GM21786 (cell line): Measurements from ENCODE around the gene WASHC4.
A peak's percentile ranks its signal among the peaks of the same experiment; 100 is the strongest.

Experiments used
- ATAC-seq: cut with Tn5 transposase; IDR thresholded peaks from one replicate; pipeline ENCODE4 v1.9.1; 2021; ENCODE audit not compliant: unreplicated experiment

Gene WASHC4, protein sequence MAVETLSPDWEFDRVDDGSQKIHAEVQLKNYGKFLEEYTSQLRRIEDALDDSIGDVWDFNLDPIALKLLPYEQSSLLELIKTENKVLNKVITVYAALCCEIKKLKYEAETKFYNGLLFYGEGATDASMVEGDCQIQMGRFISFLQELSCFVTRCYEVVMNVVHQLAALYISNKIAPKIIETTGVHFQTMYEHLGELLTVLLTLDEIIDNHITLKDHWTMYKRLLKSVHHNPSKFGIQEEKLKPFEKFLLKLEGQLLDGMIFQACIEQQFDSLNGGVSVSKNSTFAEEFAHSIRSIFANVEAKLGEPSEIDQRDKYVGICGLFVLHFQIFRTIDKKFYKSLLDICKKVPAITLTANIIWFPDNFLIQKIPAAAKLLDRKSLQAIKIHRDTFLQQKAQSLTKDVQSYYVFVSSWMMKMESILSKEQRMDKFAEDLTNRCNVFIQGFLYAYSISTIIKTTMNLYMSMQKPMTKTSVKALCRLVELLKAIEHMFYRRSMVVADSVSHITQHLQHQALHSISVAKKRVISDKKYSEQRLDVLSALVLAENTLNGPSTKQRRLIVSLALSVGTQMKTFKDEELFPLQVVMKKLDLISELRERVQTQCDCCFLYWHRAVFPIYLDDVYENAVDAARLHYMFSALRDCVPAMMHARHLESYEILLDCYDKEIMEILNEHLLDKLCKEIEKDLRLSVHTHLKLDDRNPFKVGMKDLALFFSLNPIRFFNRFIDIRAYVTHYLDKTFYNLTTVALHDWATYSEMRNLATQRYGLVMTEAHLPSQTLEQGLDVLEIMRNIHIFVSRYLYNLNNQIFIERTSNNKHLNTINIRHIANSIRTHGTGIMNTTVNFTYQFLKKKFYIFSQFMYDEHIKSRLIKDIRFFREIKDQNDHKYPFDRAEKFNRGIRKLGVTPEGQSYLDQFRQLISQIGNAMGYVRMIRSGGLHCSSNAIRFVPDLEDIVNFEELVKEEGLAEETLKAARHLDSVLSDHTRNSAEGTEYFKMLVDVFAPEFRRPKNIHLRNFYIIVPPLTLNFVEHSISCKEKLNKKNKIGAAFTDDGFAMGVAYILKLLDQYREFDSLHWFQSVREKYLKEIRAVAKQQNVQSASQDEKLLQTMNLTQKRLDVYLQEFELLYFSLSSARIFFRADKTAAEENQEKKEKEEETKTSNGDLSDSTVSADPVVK

DNA sequence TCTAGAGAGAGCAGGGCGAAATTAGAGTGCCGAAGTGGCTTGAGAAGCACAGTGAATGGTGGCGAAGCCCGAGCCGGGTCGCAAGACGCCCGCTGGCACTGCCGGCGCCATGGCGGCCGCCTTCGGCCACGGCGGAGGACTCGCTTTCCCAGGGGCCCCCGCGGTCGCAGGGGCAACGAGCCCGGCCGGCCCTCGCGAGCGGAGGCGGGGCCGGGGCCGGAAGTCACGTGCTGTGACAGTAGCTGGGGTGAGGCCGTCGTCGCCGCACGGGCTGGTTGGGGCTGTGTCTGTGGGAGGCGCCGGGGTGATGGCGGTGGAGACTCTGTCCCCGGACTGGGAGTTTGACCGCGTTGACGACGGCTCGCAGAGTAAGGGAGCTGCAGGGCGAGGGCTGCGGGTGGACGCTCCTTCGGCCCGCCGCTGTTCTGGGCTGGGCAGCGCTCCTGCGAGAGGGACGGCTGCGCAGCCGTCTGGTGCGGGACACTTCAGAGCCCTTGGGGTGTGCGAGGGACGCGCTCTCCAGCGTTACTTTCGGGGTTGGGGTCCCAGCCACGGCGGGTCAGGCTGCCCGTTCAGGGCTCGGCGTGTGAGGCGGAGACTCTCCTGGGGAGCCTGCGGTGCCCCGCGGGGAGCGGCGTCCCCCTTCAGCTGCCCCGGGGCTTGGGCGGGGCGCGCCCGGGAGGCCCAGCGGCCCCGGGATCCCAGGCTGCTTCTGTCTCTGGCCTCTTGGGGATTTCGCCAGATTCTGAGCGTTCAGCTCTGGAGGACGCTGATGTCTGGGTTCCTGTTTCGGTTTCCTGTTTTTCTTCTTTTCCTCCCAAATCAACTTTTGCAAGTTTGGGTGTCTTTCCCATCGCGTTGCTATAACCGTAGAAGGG, at the start of gene WASHC4:
TSS of gene WASHC4 (plus strand) at position 238 of the 878 bp plus-strand sequence. CDS start at position 308, 70 bp downstream.
- peak; percentile 84 for ATAC-seq

DNA sequence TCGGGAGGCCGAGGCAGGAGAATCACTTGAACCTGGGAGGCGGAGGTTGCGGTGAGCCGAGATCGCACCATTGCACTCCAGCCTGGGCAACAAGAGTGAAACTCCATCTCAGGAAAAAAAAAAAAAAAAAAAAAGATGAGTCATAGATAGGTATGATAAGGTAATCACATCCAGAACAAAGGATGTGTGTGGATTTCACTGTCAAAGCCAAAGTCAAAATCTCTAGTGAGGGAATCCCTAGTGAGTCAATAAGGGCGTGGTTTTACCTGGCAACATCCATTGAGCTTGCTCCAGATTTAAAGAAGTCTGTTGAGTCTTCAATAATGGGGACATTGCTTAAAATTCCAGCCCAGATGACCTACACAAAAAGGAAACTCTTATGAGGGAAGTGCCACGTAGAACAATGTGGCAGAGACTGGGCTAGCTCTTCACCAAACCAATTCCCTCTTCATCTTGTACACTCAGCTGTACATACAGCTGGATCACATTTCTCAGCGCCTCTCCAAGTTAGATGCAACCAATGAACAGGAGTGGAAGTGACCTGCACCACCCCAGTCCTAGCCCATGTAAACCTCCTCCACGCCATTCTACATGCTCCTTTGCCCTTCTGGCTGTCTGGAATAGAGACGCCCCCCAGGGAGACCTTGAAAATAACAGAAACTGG, 46.7 kb upstream of the WASHC4 start:
- no peak for ATAC-seq

GRCh38 chr12:105064564-105065178, 42.9 kb upstream of the WASHC4 start:
- ATAC-seq: no peak

- no peak for ATAC-seq
Measured at GRCh38 chr12:105067511-105068031, 40.0 kb upstream of the WASHC4 start.

GRCh38 chr12:105069936-105070702, 37.4 kb upstream of the WASHC4 start:
- no peak for ATAC-seq

DNA sequence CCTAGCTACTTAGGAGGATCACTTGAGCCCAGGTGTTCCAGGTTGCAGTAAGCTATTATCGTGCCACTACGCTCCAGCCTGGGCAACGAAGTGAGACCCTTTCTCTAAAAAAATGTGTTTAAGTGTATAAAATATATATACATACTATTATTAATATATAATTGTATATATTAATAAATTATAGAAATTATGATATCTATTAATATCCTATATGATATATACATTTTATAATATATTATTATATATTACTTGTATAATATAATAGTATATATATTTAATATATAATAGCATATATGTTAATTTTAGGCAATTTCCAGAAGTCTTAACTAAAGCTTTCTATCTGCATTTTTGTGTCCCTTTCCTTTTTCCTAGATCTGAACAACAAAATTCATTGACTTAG, 35.5 kb upstream of the WASHC4 start:
- ATAC-seq: no peak

- no peak for ATAC-seq
Measured at GRCh38 chr12:105072888-105073488, 34.5 kb upstream of the WASHC4 start.

- ATAC-seq: no peak
Measured at GRCh38 chr12:105076098-105076497, 31.4 kb upstream of the WASHC4 start.

DNA sequence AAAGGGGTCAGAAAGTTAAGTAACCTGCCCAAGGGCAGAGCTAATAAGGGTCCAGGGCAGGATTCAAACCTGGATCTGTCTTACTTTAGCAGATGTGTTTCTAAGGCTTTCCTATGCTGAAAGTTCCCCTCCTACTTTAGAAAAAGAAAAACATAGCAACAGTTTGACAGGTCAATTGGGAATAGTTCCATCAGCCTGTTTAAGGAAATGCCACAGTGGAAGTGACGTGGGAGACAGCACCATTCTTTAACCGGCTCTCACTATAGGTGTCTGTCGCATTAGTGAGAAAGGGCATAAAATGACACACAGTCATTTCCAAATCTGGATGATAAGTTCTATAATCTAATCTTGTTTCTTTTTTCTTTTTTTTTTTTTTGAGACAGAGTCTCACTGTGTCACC, 30.6 kb upstream of the WASHC4 start:
- no peak for ATAC-seq

GRCh38 chr12:105077435-105077834, 30.1 kb upstream of the WASHC4 start:
- ATAC-seq: no peak

- ATAC-seq: no peak
Measured at GRCh38 chr12:105078712-105079570, 28.6 kb upstream of the WASHC4 start.

GRCh38 chr12:105083031-105083430, 24.5 kb upstream of the WASHC4 start:
- no peak for ATAC-seq

DNA sequence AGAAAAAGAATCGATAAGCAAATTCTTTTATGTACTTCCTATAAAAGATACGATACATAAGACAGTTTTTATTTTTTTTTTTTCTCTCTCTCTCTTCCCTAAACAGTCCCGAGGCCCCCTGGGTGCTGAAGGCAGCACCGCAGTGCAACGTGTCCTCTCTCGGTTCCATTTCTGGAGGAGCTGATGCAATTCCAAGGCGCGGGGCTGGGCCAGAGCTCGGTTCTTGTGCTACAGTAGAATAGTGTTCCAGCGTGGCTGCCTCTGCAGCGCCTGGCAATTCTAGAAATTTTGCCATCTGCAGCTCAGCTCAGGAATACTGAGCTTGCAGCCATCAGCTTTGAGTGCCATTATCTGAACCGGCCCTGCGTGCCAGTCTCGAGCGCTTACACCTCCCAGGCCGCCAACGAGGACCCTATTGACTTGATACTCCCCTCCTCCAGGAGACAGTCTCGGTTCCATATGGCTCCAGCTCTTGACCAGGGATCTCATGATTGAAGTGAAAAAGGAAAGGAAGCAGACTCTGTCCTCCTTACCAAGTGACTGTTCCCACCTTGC, 23.9 kb upstream of the WASHC4 start:
- ATAC-seq: no peak

DNA sequence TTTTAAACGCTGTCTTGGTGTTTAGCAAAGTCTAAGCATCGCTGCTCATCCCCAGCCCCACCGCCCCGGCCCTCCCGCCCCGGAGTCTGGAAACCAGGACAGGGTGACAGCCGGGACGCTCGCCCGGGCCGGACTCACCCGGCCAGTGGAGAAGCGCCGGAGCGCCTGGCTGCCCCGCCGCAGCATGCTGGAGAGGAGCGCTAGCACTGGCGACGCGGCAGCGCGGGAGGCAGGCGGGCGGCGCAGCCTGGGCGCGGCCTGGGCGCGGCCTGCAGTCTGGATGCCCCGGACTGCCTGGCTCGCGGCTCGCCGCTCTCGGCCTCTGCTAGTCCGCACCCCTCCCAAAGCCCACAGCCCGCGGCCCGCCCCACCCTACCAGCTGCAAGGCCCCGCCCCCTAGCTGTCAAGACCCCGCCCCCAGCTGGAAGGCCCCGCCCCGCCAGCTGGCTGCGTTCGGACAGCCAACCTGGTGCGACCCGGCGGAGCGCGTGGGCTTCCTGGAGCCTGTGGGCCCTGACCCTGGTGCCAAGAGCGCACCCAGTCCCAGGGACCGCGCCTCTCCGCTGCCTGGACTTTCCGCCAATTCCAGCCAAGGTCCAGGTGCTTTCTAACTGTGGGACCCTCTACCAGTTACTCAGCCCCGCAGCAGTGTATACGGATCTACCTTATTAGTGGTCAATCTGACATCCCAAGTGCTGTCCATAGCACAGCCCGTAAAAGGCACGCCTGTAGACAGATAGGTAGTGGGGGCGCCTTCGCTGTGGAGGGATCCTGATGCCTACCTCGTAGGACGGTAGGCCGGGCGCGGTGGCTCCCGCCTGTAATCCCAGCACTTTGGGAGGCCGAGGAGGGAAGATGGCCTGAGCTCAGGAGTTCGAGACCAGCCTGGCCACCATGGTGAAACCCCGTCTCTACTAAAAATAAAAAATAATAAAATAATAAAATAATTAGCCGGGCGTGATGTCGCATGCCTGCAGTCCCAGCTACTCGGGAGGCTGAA, 23.0 kb upstream of the WASHC4 start, which contains the start of gene ALDH1L2:
TSS of gene ALDH1L2 (minus strand) at position 208 of the 1,000 bp plus-strand sequence. CDS start at position 186, 22 bp downstream.
- ATAC-seq: peak; percentile 78

- no peak for ATAC-seq
Measured at GRCh38 chr12:105085501-105085900, 22.0 kb upstream of the WASHC4 start.
